ENCODE data around the gene CHRND. TPM values are rescaled to one million over a fixed set of nuclear protein-coding genes. Genes with fewer than 3 reads are reported as not detected.
A peak's percentile ranks its signal among the peaks of the same experiment; 100 is the strongest.

Gene CHRND
- total and polyA plus RNA-seq, 3 donors from 2014 or later: 0.16 to 0.63 (median 0.56) TPM

DNA sequence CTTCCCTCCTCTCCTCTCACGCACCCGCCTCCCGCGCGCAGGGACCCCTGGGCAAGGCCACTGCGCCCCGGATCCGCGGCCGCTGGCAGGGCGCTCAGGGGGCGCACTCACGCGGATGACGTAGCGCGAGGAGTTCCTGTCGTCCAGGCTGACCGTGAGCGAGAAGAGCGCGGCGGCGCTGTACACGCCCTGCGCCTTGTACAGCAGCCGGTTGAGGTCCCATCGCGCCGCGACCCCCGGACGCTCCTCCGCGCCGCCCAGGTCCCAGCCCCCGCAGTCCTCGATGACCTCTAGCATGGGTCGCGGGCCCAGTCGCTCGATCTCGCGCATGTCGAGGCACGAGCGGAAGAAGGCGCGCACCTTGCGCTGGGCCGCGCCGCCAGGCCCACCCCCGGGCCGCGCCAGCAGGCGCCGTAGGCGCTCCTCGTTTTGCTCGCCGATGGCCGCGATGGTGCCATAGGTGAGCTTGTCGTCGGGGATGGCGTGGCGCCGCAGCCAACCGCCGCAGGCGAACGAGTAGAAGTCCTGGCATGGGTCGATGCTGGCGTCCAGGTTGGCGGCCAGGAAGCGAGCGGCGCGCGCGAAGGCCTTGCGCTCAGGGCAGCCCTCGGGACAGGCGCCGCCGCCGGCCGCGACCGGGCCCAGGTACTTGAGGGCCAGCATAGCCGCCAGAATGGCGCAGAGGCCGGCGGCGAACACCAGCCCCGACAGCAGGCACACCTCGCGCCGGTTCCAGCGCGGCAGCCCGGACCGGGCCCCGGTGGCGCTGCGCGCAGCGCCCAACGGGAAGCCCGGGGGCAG, 40.0 kb upstream of the CHRND start:
- intact Hi-C loops (cut with DNase I; ENCODE audit: low total_unique reads): no loop called here
- Histone ChIP-seq H3K27ac (no peak overlapping the region), H3K4me1 (peaks cover 4% of the 10 kb centered on the region), H3K9me3 (no peaks in the 10 kb centered on the region), H3K36me3 (ENCODE audit: low read depth, missing control alignments) (no peaks in the 10 kb centered on the region), H3K4me3 (peak overlapping the region; percentile 12 to 38), H3K27me3 (no peaks in the 10 kb centered on the region)
- WGBS, 2 donors: 1 to 3% methylated on average over 23 to 62 of the region's 111 CpGs
- DNase-seq: no peak
- TF ChIP-seq POLR2A (IDR thresholded peaks at IDR 0.05) (no peak), CTCF (IDR thresholded peaks at IDR 0.05) (no peak)

DNA sequence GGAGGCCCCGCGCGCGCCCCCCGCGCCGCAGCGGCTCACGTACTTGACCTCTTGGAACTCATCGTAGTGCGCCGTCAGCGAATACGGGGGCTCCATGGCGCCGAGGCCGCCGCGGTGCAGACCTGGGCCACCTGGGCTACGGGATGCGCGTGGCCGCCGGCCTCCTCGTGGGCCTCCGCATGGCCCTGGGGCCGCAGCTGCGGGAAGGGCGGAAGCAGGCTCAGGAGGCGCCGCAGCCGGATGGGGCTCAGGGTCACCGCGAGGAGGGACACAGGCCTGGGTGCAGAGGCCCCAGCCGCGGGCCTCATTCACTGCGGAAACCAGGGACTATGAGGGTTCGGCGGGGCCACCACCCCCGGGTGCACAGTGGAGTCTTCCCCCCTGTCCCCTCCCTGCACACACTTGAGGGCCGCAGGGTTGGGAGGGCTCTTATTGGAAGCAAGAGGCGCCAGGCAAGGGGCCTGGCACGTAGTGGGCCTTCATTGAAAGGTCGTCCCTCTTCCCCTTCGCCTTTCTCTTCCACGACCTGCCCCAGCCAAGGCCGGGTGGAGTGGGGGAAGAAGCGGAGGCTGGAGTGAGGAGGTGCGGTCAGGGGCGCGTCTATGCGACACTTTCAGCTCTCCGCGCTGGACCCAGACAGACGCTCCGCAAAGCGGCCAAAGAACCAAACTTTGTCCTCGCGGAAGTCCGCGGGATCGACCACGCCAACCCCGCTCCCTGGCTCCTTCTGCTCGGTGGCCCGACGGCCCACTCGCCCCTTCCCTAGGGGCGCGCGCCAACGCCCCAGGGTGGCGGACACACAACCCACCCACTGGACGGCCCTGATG, 39.2 kb upstream of the CHRND start:
- Histone ChIP-seq H3K9me3 (no peaks in the 10 kb centered on the region), H3K27me3 (no peaks in the 10 kb centered on the region), H3K4me1 (peaks cover 4% of the 10 kb centered on the region), H3K36me3 (ENCODE audit: low read depth, missing control alignments) (no peaks in the 10 kb centered on the region), H3K27ac (no peak overlapping the region), H3K4me3 (peak overlapping the region; percentile 12 to 38)
- no peak for TF ChIP-seq POLR2A (IDR thresholded peaks at IDR 0.05)
- no peak for TF ChIP-seq CTCF (IDR thresholded peaks at IDR 0.05)
- no peak for DNase-seq
- intact Hi-C loops (cut with DNase I; ENCODE audit: low total_unique reads): no loop called here
- 3 to 11% methylated on average over 5 to 71 of the region's 74 CpGs for WGBS, 2 donors

DNA sequence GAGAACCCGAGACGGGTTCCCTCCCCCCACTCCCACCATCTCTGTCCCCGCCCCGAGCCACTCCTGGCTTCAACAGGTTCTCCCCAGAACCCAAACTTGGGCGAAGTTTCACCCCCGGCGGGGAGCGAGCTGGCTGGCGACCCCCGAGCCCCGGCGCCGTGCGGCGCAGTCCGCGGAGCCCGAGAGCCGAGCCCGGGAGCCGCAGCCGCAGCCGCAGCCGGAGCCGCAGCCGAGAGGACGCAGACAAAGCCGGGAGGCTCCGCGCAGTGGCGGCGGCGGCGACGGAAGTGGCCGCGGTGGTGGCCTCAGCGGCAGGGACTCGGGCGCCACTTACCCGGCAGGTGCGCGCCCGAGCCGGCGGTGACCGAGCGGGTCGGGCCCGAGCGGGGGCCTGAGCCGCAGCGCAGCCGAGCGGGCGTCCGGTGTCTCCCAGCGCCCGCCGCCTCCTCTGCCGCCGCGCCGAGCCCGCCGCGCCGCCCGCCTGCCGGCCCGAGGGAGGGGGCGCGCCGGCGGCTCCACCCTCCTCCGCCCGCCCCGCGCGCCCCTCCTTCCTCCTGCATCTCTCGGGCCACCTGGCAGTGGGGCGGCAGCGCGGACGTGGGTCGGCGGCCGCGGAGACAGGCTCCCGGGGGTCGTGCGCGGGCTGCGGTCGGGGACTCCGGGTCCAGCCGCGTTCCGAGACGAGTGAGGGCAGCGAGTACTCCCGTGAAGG, 38.4 kb upstream of the CHRND start, which contains the start of gene ECEL1:
TSS of gene ECEL1 (minus strand) at position 450 of the 712 bp plus-strand sequence. CDS start 1,181 bp downstream, outside the sequence.
- no peak for TF ChIP-seq CTCF (IDR thresholded peaks at IDR 0.05)
- TF ChIP-seq POLR2A (IDR thresholded peaks at IDR 0.05): no peak
- no peak within 1 kb of the TSS for H3K27ac ChIP-seq
- intact Hi-C loops (cut with DNase I; ENCODE audit: low total_unique reads): no loop called here

DNA sequence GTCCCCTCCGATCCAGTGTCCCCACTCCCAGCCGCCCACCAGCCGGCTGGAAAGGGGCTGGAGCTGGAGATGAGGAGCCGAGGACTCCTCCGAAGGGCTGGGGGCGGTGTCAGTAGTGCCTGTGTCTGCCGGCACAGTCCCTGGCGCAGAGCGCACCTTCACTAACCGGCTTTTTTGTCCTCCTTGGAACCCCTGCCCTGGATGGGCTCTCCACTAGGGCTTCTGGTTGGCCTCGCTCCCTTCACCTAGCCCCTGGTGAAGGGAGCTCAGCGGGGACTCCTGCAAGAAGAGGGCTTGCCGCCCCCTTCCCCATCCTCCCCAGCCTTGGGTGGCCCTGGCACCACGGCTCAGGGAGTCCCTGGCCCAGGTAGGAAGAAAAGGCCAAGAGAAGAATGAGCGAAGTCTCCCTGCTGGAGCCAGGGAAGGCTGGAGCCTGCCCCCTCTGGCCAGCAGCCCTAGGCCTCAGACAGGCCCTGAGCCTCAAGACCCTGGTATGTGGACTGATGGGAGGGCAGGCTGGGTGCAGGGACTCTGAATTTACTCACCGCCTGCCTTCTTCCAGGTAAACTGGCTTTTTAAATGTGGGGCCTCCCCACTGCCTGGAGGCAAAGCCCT, 37.8 kb upstream of the CHRND start:
- intact Hi-C loops (cut with DNase I; ENCODE audit: low total_unique reads): no loop called here
- TF ChIP-seq CTCF (IDR thresholded peaks at IDR 0.05) (no peak), POLR2A (IDR thresholded peaks at IDR 0.05) (no peak)
- WGBS, 2 donors: 9 to 53% methylated on average over 4 to 15 of the region's 16 CpGs
- H3K4me1 ChIP-seq: peaks cover 4% of the 10 kb centered on the region
- no peaks in the 10 kb centered on the region for H3K27me3 ChIP-seq
- H3K36me3 ChIP-seq (ENCODE audit: low read depth, missing control alignments): no peaks in the 10 kb centered on the region
- no peak for DNase-seq
- H3K9me3 ChIP-seq: no peaks in the 10 kb centered on the region
- no peak overlapping the region for H3K4me3 ChIP-seq
- H3K27ac ChIP-seq: no peak overlapping the region

More for the DNA sequence above, 38.4 kb upstream of the CHRND start, which contains the start of gene ECEL1:
- peaks cover 4% of the 10 kb centered on the region for H3K4me1 ChIP-seq
- no peak for DNase-seq
- H3K36me3 ChIP-seq (ENCODE audit: low read depth, missing control alignments): no peaks in the 10 kb centered on the region
- H3K27me3 ChIP-seq: no peaks in the 10 kb centered on the region
- no peaks in the 10 kb centered on the region for H3K9me3 ChIP-seq
- H3K4me3 ChIP-seq: peak within 1 kb of the TSS; percentile 12 to 38
- WGBS, 2 donors: 4% methylated on average over 32 of the region's 102 CpGs; no CpG with 5 or more reads in 1 of the 2 donors

Measured in testis (tissue), 3 donors.